Activated CD8-positive, alpha-beta memory T cell treated with anti-CD3 and anti-CD28 coated beads for 36 hours (primary cell): ENCODE results near the gene CNKSR3. TPM values are rescaled to one million over a fixed set of nuclear protein-coding genes. Genes with fewer than 3 reads are reported as not detected.

Source experiments
- CTCF ChIA-PET: fragments of 350-600 bp; sonication (Branson Sonifier 250); formaldehyde crosslinking; loops from one replicate; lab custom pipeline; 2021; ENCODE audit warnings: antibody characterized with exemption; lab: Charles Lee
- POLR2A ChIA-PET: fragments of 350-600 bp; sonication (Branson Sonifier 250); formaldehyde crosslinking; loops from one replicate; lab custom pipeline; 2021; ENCODE audit warnings: antibody characterized with exemption; lab: Charles Lee
- total RNA-seq, 2 experiments: library from RNA; stranded (reverse); gene quantifications; one replicate each; pipeline ENCODE4 v1.2.3, GENCODE V29; 2021

Gene CNKSR3
- total RNA-seq, 2 experiments from 2014 or later: 0.65 to 0.94 TPM

DNA sequence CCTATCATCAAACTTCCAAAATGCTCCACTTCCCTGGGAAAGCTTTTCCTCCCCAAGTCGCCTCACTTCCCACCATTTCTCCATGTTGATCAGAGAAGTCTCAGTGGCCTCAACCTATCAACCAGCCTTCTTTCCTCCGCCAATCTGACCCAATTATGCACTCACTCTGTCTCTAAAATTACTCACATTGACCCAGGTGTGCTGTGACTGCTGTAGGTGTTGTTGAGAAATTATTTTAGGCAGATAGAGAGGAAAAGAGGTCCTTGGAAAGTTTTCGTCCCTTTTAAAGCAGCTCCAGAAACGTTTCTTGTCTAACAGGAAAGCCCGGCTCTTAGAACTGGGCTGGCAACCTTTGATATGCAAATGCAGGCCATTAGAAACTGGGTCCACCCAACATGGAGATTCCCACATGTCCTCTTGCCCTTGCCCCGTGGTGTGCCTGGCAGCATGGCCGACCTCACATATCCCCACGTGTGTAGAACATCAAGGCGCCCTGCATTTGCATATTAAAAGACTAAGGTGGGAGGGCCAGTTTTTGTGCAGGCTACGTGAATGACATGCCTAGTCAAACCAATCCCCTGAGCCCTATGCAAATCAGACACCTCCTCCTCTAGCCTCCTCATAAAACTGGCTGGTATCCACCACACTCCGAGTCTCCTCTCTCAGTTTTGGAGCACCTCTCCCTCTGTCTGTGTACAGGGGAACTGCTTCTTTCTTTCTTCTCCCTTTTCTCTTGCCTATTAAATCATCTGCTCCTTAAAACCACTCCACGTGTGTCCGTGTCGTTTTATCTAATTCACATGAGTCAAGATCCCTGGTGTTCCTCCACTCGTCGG is 166.8 kb downstream of the CNKSR3 start:
- ChIA-PET CTCF (no interaction called here), POLR2A (no interaction called here)

DNA sequence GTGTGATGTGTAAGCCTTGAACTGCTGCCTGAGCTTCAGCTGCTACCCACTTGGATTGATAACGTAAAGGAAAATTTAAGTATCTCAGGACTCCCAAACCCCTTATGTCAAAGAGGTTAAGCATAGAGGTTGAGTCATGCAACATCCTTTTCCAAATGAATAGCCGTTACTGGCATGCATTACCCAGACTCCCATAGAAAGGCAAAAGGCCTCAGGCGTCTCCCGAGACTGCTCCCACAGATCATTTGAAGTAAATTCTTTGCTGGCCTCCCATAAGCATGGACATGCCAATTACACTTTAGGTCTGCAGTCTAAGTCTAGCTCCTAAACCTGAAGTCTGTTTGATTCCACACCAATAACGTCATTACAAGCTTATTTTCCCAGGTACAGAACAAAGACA is 168.6 kb downstream of the CNKSR3 start:
- CTCF ChIA-PET: no interaction called here
- POLR2A ChIA-PET: no interaction called here

DNA sequence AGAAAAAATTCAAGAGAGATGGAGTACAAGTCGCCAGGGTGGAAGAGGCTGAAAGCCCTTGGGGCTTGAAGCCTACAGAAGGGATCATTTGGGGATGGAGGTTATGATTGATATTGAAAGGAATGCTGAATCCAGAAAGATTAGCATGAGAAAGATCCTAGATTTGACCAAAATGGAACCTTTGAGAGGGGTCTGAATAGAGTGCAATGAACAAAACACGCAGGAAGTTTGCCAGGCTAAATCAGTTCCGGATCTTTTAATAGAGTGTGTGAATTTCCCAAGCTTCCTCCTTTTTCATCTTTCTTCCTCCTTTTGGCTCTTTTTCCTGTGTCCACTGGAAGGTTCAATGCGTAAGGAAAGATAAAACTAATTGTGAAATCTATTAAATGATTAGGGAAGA is 169.1 kb downstream of the CNKSR3 start:
- ChIA-PET CTCF (no interaction called here), POLR2A (no interaction called here)

Other genes with a start within 250 kb of the CNKSR3 start
- 10 to 100 TPM; 13.0 to 13.3 TPM for gene IPCEF1, start 153.9 kb downstream of the CNKSR3 start, total RNA-seq
- gene SCAF8, start 222.7 kb upstream of the CNKSR3 start, total RNA-seq: 10 to 100 TPM; 32.3 to 33.0 TPM